AG04450 (cell line): ENCODE data around the gene HSF4. TPM values are rescaled to one million over a fixed set of nuclear protein-coding genes. Genes with fewer than 3 reads are reported as not detected.

ENCODE experiments used
- CTCF ChIA-PET: fragments of 300-600, 350-600 bp; formaldehyde crosslinking; extraction: SDS; loops from one replicate; lab custom pipeline; 2022; ENCODE audit warnings: antibody characterized with exemption, inconsistent platforms; lab: Charles Lee
- POLR2A ChIA-PET: fragments of 350-600 bp; formaldehyde crosslinking; extraction: SDS; loops from one replicate; lab custom pipeline; 2021; ENCODE audit warnings: antibody characterized with exemption, inconsistent platforms; lab: Yijun Ruan, JAX
- DNase-seq: peaks from one replicate; pipeline ENCODE4 v3.0.0-alpha.2; 2011; ENCODE audit warnings: low read depth, low spot score
- H3K27ac ChIP-seq: one replicate; pipeline ENCODE4 v1.5.1; 2012; ENCODE audit warnings: low read depth, low read length, control low read depth
- H3K27me3 ChIP-seq: one replicate; pipeline ENCODE4 v1.6.0; 2012; ENCODE audit warnings: low read length; ENCODE audit not compliant: control insufficient read depth, insufficient read depth
- H3K4me3 ChIP-seq: 2 replicates; pipeline ENCODE4 v1.5.1; 2011; ENCODE audit warnings: mild to moderate bottlenecking, low read depth, low read length, control low read depth
- H3K9me3 ChIP-seq: 2 replicates; pipeline ENCODE4 v1.5.1; 2012; ENCODE audit warnings: low read length; ENCODE audit not compliant: control insufficient read depth, insufficient read depth
- CTCF ChIP-seq: IDR thresholded peaks from 2 replicates; pipeline ENCODE4 v1.5.1; 2011; ENCODE audit warnings: low read depth, low read length, control low read depth, inconsistent platforms
- polyA plus RNA-seq: library from polyadenylated mRNA; depleted of rRNA; stranded (reverse); fragments of >200 nt; gene quantifications from 2 replicates; pipeline ENCODE4 v1.2.3, GENCODE V29; 2011

HSF4 gene
- polyA plus RNA-seq, 1 experiment = 0.82 TPM

GRCh38 chr16:67211674-67212073, 47.1 kb downstream of the HSF4 start:
- ChIA-PET POLR2A (interaction anchor here (0.9 to 2.6 kb wide), 2 partner anchors 11 to 16 kb away, joined by 3 to 8 read pairs; partner anchors contain the start of gene TMEM208), CTCF (interaction anchor here (1.5 kb wide), 1 partner anchor 56 kb away, joined by 3 read pairs; no protein-coding TSS in a partner anchor)
- Histone ChIP-seq H3K4me3 (no peak overlapping the region), H3K9me3 (no peaks in the 10 kb centered on the region), H3K27ac (no peak overlapping the region), H3K27me3 (no peaks in the 10 kb centered on the region)
- no peak for DNase-seq
- no peak for TF ChIP-seq CTCF

- CTCF ChIA-PET = interaction anchor here (1.5 kb wide), 1 partner anchor 57 kb away, joined by 3 read pairs; no protein-coding TSS in a partner anchor
- DNase-seq = no peak
- Histone ChIP-seq H3K27me3 (no peaks in the 10 kb centered on the region), H3K27ac (no peak overlapping the region), H3K9me3 (no peaks in the 10 kb centered on the region), H3K4me3 (no peak overlapping the region)
- no peak for TF ChIP-seq CTCF
- POLR2A ChIA-PET = no interaction called here
Measured at GRCh38 chr16:67212766-67213165, 48.2 kb downstream of the HSF4 start.

GRCh38 chr16:67213197-67214019, 48.9 kb downstream of the HSF4 start:
- Histone ChIP-seq H3K9me3 (no peaks in the 10 kb centered on the region), H3K27ac (no peak overlapping the region), H3K4me3 (no peak overlapping the region), H3K27me3 (no peaks in the 10 kb centered on the region)
- no peak for TF ChIP-seq CTCF
- ChIA-PET CTCF (interaction anchor here (1.2 kb wide), 1 partner anchor 15 kb away, joined by 4 read pairs; no protein-coding TSS in a partner anchor), POLR2A (no interaction called here)
- no peak for DNase-seq

- Histone ChIP-seq H3K27ac (no peak overlapping the region), H3K27me3 (no peaks in the 10 kb centered on the region), H3K4me3 (no peak overlapping the region), H3K9me3 (no peaks in the 10 kb centered on the region)
- DNase-seq = no peak
- POLR2A ChIA-PET = interaction anchor here (0.8 to 1.3 kb wide), 2 partner anchors 10 to 11 kb away, joined by 3 read pairs; partner anchors contain the start of gene TMEM208
- CTCF ChIA-PET = no interaction called here
- TF ChIP-seq CTCF = no peak
Measured at GRCh38 chr16:67215706-67216105, 51.2 kb downstream of the HSF4 start.
